Endothelial cell of umbilical vein (primary cell): Measurements from ENCODE around the gene SLC35A5. TPM values are rescaled to one million over a fixed set of nuclear protein-coding genes. Genes with fewer than 3 reads are reported as not detected.
A peak's percentile ranks its signal among the peaks of the same experiment; 100 is the strongest.

Source experiments
- BruUV-seq: library from RNA; stranded (reverse); fragments of 400-500 nt; replicated peaks from 2 replicates; lab custom pipeline; 2021; lab: Mats Ljungman, UMichigan
- CTCF ChIA-PET: fragments of 300-600, 350-600 bp; sonication (Branson Sonifier 250); formaldehyde crosslinking; loops from one replicate; lab custom pipeline; 2021; ENCODE audit warnings: antibody characterized with exemption, inconsistent platforms; lab: Charles Lee
- POLR2A ChIA-PET: fragments of 300-600, 350-600 bp; sonication (Branson Sonifier 250); formaldehyde crosslinking; loops from one replicate; lab custom pipeline; 2021; ENCODE audit warnings: antibody characterized with exemption, inconsistent platforms; lab: Charles Lee
- DNase-seq: peaks from one replicate; pipeline ENCODE4 v3.0.0-alpha.2; 2011; ENCODE audit warnings: low read depth, low spot score
- FAIRE-seq: peaks from 2 replicates; lab custom pipeline; 2011; peaks lifted over from hg19 to GRCh38; lab: Jason Lieb, UNC
- H2AFZ ChIP-seq: 2 replicates; pipeline ENCODE4 v1.6.0; 2012; ENCODE audit warnings: low read depth, low read length, control low read depth, inconsistent platforms
- H3K27ac ChIP-seq: 2 replicates; pipeline ENCODE4 v1.5.1; 2011; ENCODE audit warnings: low read depth, mild to moderate bottlenecking, control low read depth, low read length, moderate library complexity; ENCODE audit not compliant: insufficient read depth
- H3K27me3 ChIP-seq, 2 experiments: 2 replicates each; pipeline versions ENCODE4 v1.6.0 to v1.6.1; 2011; ENCODE audit warnings: low read length in 2 of 2, mixed read lengths in 1 of 2; ENCODE audit not compliant: control insufficient read depth in 2 of 2, insufficient read depth in 2 of 2
- H3K36me3 ChIP-seq, 2 experiments: 2 replicates in 1 of 2; 3 replicates in 1 of 2; pipeline ENCODE4 v1.5.1; 2011; ENCODE audit warnings: low read length in 2 of 2, mild to moderate bottlenecking in 1 of 2, moderate library complexity in 1 of 2; ENCODE audit not compliant: control insufficient read depth in 2 of 2, insufficient read depth in 2 of 2; ENCODE audit errors: extremely low read depth in 1 of 2
- H3K4me1 ChIP-seq: 3 replicates; pipeline ENCODE4 v1.5.1; 2011; ENCODE audit warnings: mild to moderate bottlenecking, low read length; ENCODE audit not compliant: control insufficient read depth, insufficient read depth; ENCODE audit errors: extremely low read depth
- H3K4me2 ChIP-seq: 2 replicates; pipeline ENCODE4 v1.6.1; 2011; ENCODE audit warnings: low read length, control low read depth, mixed read lengths; ENCODE audit not compliant: insufficient read depth
- H3K4me3 ChIP-seq, 3 experiments: fragments of 200-600 bp in 1 of 3; sonication (generic), shearing (Covaris generic) in 1 of 3; replicated peaks in 1 of 3; 2 replicates each; pipeline ENCODE4 v1.5.1; 2011 to 2016; ENCODE audit warnings: control low read depth in 3 of 3, low read length in 3 of 3, mild to moderate bottlenecking in 2 of 3, inconsistent platforms in 1 of 3, low read depth in 1 of 3, moderate library complexity in 1 of 3; ENCODE audit not compliant: insufficient read depth in 1 of 3
- H3K79me2 ChIP-seq: 2 replicates; pipeline ENCODE4 v1.6.0; 2012; ENCODE audit warnings: low read length, inconsistent platforms; ENCODE audit not compliant: control insufficient read depth, insufficient read depth
- H3K9ac ChIP-seq: replicated peaks from 2 replicates; pipeline ENCODE3; 2011; ENCODE audit warnings: low read length, control low read depth; ENCODE audit not compliant: insufficient read depth; ENCODE audit errors: extremely low read depth
- H3K9me1 ChIP-seq: replicated peaks from 3 replicates; pipeline ENCODE4 v1.6.0; 2011; ENCODE audit warnings: mild to moderate bottlenecking, low read length; ENCODE audit not compliant: control insufficient read depth, insufficient read depth; ENCODE audit errors: extremely low read depth
- H3K9me3 ChIP-seq: replicated peaks from 2 replicates; pipeline ENCODE4 v1.5.1; 2012; ENCODE audit warnings: low read length, inconsistent platforms; ENCODE audit not compliant: control insufficient read depth, insufficient read depth
- H4K20me1 ChIP-seq: replicated peaks from 2 replicates; pipeline ENCODE3; 2011; ENCODE audit warnings: mild to moderate bottlenecking, low read length; ENCODE audit not compliant: control insufficient read depth, insufficient read depth; ENCODE audit errors: extremely low read depth
- EZH2 ChIP-seq: IDR thresholded peaks from 2 replicates; pipeline ENCODE4 v1.6.1; 2012; ENCODE audit warnings: borderline replicate concordance, low read depth, mild to moderate bottlenecking, moderate library complexity, low read length, inconsistent platforms; ENCODE audit not compliant: severe bottlenecking
- FOS ChIP-seq: IDR thresholded peaks from 2 replicates; pipeline ENCODE4 v1.6.1; 2011; ENCODE audit warnings: mild to moderate bottlenecking, low read length, moderate library complexity, borderline replicate concordance; ENCODE audit not compliant: insufficient read depth
- MYC ChIP-seq: IDR thresholded peaks from one replicate; pipeline ENCODE4 v1.6.1; 2011; ENCODE audit warnings: mild to moderate bottlenecking, low read depth, low read length
- dilution Hi-C: fragments of 300-500 bp; cut with MboI; formaldehyde crosslinking; loops from one replicate; pipeline ENCODE4 v1.15.0; 2019; ENCODE audit warnings: low sequenced_read_pairs; ENCODE audit not compliant: extremely low pct_ligation_motif_present
- intact Hi-C: fragments of 100-400 bp; cut with micrococcal nuclease; formaldehyde crosslinking; loops from one replicate; pipeline ENCODE4 v1.10.0; 2022
- polyA plus RNA-seq, 4 experiments: library from polyadenylated mRNA; depleted of rRNA in 3 of 4; stranded (reverse) in 3 of 4; unstranded in 1 of 4; fragments of >200 nt; gene quantifications; 2 replicates each; pipeline versions ENCODE4 v1.2.1 to v1.2.3, GENCODE V29; 2011 to 2012; ENCODE audit warnings: missing spikeins in 1 of 4
- total RNA-seq: library from RNA; stranded (reverse); gene quantifications from 2 replicates; pipeline ENCODE4 v1.2.3, GENCODE V29; 2021
- TF ChIP-seq, protein P1 (sequence below), 2 donors: IDR thresholded peaks; 1 replicate in 1 of 2; 2 replicates in 1 of 2; pipeline ENCODE4 v1.5.1; 2011; ENCODE audit warnings: low read length in 2 of 2, mild to moderate bottlenecking in 2 of 2, moderate library complexity in 2 of 2, control low read depth in 1 of 2, inconsistent platforms in 1 of 2, low read depth in 1 of 2; ENCODE audit not compliant: insufficient read depth in 1 of 2; ENCODE audit errors: extremely low read depth in 1 of 2
- TF ChIP-seq, protein P2 (sequence below): IDR thresholded peaks from 2 replicates; pipeline ENCODE4 v1.6.1; 2011; ENCODE audit not compliant: insufficient read depth, insufficient read length

Gene SLC35A5
- total and polyA plus RNA-seq, 2 donors (not counting 3 experiments of a cell fraction or from before 2014, with no cell fraction given) = 25.1 to 40.1 TPM

DNA sequence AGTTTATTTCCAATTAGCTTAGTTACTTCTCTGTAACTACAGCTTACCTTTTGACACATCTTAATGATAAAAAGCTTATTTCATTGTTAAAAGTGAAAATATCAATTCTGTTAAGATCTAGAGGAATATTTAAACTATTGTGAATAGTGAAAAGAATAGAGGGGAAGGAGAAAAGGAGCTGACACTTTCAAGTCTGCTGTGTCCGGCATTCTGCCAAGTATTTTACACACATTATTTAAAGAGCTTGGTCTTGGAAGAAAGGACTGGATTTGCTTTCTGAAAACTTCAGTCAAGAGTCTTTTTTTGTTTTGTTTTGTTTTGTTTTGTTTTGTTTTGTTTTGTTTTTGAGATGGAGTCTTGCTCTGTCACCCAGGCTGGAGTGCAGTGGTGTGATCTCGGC, 44.3 kb downstream of the SLC35A5 start:
- Histone ChIP-seq H3K9ac (peak overlapping the region; percentile 76), H3K4me3 (no peak overlapping the region), H2AFZ (no peak overlapping the region), H3K79me2 (no peaks in the 10 kb centered on the region), H3K9me3 (no peaks in the 10 kb centered on the region), H3K36me3 (no peaks in the 10 kb centered on the region), H3K4me1 (peaks cover 17% of the 10 kb centered on the region), H3K27me3 (no peaks in the 10 kb centered on the region), H3K9me1 (no peaks in the 10 kb centered on the region), H3K4me2 (peak overlapping the region; percentile 68), H4K20me1 (no peaks in the 10 kb centered on the region), H3K27ac (peak overlapping the region; percentile 94)
- FAIRE-seq (no peak), DNase-seq (peak; percentile 48)
- TF ChIP-seq EZH2 = no peak
- no peak for TF ChIP-seq FOS
- TF ChIP-seq, protein P1, sequence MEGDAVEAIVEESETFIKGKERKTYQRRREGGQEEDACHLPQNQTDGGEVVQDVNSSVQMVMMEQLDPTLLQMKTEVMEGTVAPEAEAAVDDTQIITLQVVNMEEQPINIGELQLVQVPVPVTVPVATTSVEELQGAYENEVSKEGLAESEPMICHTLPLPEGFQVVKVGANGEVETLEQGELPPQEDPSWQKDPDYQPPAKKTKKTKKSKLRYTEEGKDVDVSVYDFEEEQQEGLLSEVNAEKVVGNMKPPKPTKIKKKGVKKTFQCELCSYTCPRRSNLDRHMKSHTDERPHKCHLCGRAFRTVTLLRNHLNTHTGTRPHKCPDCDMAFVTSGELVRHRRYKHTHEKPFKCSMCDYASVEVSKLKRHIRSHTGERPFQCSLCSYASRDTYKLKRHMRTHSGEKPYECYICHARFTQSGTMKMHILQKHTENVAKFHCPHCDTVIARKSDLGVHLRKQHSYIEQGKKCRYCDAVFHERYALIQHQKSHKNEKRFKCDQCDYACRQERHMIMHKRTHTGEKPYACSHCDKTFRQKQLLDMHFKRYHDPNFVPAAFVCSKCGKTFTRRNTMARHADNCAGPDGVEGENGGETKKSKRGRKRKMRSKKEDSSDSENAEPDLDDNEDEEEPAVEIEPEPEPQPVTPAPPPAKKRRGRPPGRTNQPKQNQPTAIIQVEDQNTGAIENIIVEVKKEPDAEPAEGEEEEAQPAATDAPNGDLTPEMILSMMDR (IDR thresholded peaks at IDR 0.05; ENCODE audit: extremely low read depth in 1 of 2, insufficient read depth in 1 of 2, low read depth in 1 of 2, low read length in 2 of 2) = no peak
- no peak for TF ChIP-seq MYC
- ChIA-PET POLR2A (interaction anchor here (1.4 to 2.4 kb wide), 3 partner anchors 24 to 34 kb away, joined by 3 to 12 read pairs (median 6); no protein-coding TSS in a partner anchor), CTCF (interaction anchor here (0.8 to 2.7 kb wide), 10 partner anchors 16 to 373 kb away, joined by 3 to 26 read pairs (median 8); no protein-coding TSS in a partner anchor)
- intact Hi-C loops (no loop called here), dilution Hi-C loops (no loop called here)
- no TSS peak for BruUV-seq

DNA sequence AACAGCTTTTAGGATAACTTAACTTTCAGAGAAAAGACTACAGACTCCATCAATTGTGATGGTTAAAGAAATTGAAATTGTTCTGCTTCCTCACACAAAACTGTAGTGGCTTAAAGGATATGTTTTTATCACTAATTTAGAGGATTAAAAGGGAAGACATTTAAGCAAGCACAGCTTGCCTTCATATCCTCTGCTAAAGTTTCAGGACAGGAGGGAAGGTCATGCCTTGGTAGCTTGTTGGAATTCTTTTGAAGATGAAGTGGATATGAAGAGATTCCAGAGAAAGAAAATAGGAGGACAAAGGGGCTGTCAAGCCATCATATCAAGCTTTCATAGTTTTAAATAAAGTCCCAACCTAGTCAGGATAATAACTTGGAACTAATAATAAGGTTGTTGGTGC, 46.0 kb downstream of the SLC35A5 start:
- Histone ChIP-seq H3K4me2 (no peak overlapping the region), H3K9me1 (no peaks in the 10 kb centered on the region), H3K9me3 (no peaks in the 10 kb centered on the region), H3K36me3 (no peaks in the 10 kb centered on the region), H3K9ac (no peak overlapping the region), H4K20me1 (no peaks in the 10 kb centered on the region), H3K27me3 (no peaks in the 10 kb centered on the region), H2AFZ (no peak overlapping the region), H3K4me3 (no peak overlapping the region), H3K27ac (no peak overlapping the region), H3K4me1 (peaks cover 17% of the 10 kb centered on the region), H3K79me2 (no peaks in the 10 kb centered on the region)
- dilution Hi-C loops = no loop called here
- ChIA-PET POLR2A (interaction anchor here (1.0 kb wide), 1 partner anchor 34 kb away, joined by 3 read pairs; no protein-coding TSS in a partner anchor), CTCF (interaction anchor here (0.9 to 2.1 kb wide), 4 partner anchors 9 to 27 kb away, joined by 3 to 9 read pairs (median 4); no protein-coding TSS in a partner anchor)
- FAIRE-seq (no peak), DNase-seq (no peak)
- TF ChIP-seq, protein P2, sequence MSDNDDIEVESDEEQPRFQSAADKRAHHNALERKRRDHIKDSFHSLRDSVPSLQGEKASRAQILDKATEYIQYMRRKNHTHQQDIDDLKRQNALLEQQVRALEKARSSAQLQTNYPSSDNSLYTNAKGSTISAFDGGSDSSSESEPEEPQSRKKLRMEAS = no peak
- intact Hi-C loops = no loop called here
- BruUV-seq = no TSS peak
